Measurements from ENCODE around the gene FANCL.
"Not testable (repeated sequence)": the region's sequence is repeated elsewhere in the genome, so short reads cannot be mapped to it uniquely, and the experiment has no call there.

Gene FANCL

DNA sequence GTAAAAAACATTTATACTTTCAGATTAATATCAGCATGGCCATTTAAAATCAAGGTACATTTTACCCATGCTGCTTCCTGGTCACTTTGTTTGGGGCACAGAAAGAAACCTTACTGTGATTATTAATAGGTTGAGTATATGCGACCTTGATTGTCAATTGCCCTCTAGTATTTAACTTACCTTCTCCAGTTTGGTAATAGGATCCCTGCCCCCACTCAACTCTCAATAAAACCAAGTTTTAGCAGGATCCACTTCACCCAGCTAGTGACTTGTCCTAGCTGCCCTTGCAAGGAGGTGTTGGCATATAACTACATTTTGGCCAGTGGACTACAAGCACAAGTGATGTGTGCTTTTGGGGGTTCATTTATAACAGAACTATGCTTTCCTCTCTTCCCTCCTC, 34.3 kb downstream of the FANCL start:
- DNase-seq (ENCODE audit: low read depth in 4 of 4, low spot score in 1 of 4) = no peak

DNA sequence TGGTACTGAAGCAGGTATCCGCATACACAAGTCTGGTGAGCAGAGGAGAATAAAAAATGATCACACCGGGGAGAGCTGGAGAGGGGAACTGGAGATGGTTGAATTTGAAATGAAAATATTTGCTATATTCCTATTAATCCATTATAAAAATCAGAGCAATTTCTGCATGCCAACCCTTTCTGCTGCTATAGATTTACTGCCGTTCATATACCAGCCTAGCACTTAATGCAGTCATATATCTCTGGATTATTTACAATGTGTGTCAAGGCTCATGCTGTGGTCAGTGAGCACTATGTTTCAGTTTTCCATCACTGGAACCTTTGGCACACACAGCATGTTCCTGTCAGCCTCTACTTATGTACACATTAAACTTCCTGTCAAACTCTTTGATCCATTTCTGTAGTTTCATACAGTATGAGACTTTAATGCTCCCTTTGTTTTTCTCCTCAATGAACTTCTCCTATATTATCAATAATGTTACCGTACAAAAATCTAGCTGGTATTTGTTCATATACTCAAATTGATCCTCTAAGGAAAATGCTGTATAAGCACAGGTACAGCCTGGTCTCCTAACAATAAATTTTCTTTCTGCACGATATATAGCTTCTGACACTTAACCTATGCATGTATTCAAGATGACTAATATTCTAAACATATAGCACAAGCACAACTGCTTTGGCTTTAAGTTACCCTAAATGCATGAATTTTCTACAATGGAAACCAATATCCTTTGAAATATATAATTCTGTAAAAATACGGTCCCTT, 36.7 kb downstream of the FANCL start:
- DNase-seq (ENCODE audit: low read depth in 4 of 4, low spot score in 1 of 4) = no peak

DNA sequence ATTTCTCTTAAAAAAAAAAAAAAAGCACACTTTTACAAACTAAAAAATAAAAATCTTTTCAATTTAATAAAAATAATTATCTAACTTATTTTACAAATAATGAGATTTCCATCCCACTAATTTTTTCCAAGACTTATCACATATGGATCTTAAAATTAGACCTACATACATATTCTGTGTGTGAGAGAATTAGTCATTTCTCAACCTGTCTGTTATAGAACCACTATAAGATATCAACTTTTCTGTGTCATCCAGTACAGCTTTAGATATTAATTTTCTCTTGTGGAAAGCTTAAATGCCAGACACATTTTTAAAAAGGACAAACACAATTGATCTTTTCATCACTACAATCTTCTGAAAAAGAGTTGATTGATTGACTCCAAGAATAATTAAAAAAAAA, 38.1 kb downstream of the FANCL start:
- DNase-seq (ENCODE audit: low read depth in 4 of 4, low spot score in 1 of 4) = no peak

DNA sequence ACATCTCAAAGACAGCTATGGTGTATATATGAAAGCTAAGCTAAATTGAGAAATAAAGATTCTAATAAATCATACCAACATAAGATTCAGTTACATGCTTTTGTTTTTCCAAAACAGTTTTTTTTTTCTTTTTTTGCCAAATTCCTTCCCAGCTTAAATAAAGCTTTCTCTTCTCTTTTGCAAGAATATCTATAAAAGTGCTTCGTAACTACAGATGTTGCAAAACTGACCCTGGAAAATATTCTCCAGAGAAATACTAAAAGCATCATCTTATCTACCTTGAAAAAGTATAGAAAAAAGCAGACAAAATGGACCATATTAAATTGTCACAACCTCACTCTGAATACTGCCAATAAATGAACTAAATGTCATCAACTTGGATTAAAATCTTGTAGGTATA, 38.7 kb downstream of the FANCL start:
- no peak for DNase-seq (ENCODE audit: low read depth in 4 of 4, low spot score in 1 of 4)

DNA sequence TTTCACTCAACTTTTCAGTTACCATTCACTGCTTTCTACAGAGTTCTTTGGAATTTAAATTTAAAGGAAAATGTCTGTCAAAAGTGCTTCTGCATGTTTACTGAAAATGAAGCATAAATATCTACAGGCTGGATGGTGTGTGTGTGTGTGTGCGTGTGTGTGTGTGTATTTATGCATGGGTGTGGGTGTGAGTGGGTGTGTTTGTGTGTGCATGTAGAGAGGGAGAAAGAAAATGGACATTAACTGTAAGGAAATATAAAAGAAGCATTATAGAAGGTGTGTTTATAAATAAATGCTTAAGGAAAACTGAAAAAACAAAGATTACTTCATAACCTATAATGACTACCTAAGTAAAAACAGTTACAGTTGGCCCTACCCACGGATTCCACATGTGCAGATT, 43.2 kb downstream of the FANCL start:
- DNase-seq (ENCODE audit: low read depth in 4 of 4, low spot score in 1 of 4) = no peak

DNA sequence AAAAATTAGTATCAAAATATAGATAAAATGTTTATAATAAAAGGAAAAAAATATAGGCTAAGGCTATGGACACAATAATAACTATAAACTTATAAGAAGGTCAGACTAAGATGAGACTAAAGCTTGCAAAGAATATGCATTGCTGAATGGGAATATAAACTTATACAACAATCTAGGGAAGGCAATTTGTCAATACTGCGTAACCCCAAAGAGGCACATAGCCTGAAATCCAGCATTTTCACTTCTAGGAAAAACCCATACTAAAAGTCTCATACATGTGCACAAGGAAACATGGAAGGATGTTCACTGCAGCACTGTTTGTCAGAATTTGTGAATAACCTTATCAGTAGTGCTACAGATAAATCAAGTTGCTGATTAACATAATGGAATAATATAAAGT, 45.5 kb downstream of the FANCL start:
- DNase-seq (ENCODE audit: low read depth in 4 of 4, low spot score in 1 of 4) = no peak

DNA sequence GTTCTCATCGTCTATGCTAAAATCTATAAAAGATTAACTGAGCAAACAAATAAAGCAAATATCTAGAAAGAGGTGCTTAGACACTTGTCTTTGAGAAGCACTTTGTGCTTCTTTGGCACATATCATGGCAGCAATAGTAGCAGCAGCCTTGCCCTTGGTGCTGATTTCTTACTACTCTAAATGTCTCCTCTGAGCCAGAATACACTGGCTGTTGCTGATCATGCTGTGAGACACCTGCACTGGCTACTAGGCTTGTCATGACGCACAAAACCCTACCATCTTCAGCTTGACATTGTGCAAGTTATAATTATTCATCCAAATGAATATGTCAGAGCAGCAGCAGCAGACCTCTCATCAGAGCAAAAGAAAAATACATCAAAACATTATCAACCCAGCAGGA, 46.7 kb downstream of the FANCL start:
- no peak for DNase-seq (ENCODE audit: low read depth in 4 of 4, low spot score in 1 of 4)

DNA sequence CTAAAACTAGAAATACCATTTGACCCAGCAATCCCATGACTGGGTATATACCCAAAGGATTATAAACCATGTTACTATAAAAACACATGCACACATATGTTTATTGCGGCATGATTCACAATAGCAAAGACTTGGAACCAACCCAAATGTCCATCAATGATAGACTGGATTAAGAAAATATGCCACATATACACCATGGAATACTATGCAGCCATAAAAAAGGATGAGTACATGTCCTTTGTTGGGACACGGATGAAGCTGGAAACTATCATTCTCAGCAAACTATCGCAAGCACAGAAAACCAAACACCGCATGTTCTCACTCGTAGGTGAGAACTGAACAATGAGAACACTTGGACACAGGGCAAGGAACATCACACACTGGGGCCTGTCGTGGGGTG, 54.1 kb downstream of the FANCL start:
- DNase-seq (ENCODE audit: low read depth in 4 of 4, low spot score in 1 of 4) = not testable (repeated sequence)

DNA sequence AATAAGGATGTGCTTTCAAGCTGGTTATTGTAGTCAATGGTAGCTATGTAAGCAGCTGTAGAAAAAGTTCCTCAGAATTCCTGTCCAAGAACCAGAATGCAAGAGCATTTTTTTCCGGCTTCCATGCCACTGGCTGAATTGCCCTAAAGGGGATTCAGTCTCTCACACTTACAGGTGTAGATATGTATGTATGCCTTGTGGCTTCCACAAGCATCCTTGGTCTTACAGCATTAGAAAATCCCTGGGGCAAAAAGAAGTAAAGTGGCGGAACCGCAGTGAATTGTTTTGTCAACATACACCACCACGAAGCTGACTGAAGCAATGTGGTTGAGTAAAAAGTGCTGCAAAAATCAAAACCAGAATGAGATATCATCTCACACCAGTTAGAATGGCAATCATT, 54.6 kb downstream of the FANCL start:
- DNase-seq (ENCODE audit: low read depth in 4 of 4, low spot score in 1 of 4) = no peak

DNA sequence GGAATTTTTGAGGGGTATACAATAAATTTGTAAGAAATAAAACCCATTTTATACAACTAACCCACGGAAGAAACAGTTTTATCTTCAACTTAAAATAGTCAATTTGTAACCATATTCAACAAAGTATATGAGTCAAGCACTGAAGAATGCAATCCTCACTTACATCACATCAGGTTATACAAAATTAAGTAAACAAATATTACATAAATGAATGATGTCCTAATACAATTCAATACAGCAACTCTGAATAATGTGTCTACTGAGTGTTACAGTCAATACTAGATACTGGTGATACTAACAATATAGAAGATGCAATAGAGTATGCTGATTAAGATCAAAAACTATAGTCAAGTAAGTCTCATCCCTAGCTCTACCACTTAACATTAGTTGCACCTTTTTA, 58.6 kb downstream of the FANCL start:
- DNase-seq (ENCODE audit: low read depth in 4 of 4, low spot score in 1 of 4) = no peak

DNA sequence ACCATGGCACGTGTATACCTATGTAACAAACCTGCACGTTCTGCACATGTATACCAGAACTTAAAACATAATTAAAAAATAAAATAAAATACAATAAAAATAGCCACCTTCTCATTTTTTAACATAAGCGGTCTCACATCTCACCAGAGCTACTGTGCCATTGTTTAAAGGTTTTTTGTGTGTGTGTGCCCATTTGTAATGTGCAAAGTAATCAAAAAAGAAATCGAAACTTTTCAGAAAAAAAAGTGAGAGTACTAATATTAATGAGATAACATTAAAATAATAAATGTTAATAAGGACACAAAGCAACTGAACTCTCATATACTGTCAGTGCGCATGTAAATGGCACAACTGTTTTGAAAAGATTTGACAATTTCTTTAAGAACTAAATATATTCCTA, 60.5 kb downstream of the FANCL start:
- no peak for DNase-seq (ENCODE audit: low read depth in 4 of 4, low spot score in 1 of 4)

DNA sequence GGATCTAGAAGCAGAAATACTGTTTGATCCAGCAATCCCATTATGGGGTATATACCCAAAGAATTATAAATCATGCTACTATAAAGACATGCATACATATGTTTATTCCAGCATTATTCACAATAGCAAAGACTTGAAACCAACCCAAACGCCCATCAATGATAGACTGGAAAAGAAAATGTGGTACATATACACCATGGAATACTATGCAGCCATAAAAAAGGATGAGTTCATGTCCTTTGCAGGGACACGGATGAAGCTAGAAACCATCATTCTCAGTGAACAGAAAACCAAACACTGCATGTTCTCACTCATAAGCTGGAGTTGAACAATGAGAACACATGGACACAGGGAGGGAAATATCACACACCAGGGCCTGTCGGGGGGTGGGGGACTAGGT, 61.0 kb downstream of the FANCL start:
- DNase-seq (ENCODE audit: low read depth in 4 of 4, low spot score in 1 of 4) = not testable (repeated sequence)

DNA sequence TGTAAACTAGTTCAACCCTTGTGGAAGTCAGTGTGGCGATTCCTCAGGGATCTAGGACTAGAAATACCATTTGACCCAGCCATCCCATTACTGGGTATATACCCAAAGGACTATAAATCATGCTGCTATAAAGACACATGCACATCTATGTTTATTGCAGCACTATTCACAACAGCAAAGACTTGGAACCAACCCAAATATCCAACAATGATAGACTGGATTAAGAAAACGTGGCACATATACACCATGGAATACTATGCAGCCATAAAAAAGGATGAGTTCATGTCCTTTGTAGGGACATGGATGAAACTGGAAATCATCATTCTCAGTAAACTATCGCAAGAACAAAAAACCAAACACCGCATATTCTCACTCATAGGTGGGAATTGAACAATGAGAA, 63.9 kb downstream of the FANCL start:
- not testable (repeated sequence) for DNase-seq (ENCODE audit: low read depth in 4 of 4, low spot score in 1 of 4)

DNA sequence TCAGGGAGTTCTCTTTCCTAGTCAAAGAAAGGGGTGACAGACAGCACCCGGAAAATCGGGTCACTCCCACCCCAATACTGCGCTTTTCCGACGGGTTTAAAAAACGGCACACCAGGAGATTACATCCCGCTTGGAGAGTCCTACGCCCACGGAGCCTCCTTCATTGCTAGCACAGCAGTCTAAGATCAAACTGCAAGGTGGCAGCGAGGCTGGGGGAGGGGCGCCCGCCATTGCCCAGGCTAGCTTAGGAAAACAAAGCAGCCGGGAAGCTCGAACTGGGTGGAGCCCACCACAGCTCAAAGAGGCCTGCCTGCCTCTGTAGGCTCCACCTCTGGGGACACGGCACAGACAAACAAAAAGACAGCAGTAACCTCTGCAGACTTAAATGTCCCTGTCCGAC, 69.3 kb downstream of the FANCL start:
- DNase-seq (ENCODE audit: low read depth in 4 of 4, low spot score in 1 of 4) = not testable (repeated sequence)

DNA sequence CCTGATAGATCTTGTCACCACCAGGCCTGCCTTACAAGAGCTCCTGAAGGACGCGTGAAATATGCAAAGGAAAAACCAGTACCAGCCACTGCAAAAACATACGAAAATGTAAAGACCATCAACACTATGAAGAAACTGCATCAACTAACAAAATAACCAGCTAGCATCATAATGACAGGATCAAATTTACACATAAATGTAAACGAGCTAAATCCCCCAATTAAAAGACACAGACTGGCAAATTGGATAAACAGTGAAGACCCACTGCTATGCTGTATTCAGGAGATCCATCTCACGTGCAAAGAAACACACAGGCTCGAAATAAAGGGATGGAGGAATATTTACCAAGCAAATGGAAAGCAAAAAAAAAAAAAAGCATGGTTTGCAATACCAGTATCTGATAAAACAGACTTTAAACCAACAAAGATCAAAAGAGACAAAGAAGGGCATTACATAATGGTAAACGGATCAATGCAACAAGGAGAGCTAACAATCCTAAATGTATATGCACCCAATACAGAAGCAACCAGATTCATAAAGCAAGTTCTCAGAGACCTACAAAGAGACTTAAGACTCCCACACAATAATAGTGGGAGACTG, 70.7 kb downstream of the FANCL start:
- DNase-seq (ENCODE audit: low read depth in 4 of 4, low spot score in 1 of 4) = not testable (repeated sequence)

DNA sequence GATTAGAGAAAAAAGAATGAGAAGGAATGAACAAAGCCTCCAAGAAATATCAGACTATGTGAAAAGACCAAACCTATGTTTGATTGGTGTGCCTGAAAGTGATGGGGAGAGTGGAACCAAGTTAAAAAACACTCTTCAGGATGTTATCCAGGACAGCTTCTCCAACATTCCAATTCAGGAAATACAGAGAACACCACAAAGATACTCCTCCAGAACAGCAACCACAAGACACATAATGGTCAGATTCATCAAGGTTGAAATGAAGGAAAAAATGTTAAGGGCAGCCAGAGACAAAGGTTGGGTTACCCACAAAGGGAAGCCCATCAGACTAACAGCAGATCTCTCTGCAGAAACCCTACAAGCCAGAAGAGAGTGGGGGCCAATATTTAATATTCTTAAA, 71.3 kb downstream of the FANCL start:
- DNase-seq (ENCODE audit: low read depth in 4 of 4, low spot score in 1 of 4) = not testable (repeated sequence)

DNA sequence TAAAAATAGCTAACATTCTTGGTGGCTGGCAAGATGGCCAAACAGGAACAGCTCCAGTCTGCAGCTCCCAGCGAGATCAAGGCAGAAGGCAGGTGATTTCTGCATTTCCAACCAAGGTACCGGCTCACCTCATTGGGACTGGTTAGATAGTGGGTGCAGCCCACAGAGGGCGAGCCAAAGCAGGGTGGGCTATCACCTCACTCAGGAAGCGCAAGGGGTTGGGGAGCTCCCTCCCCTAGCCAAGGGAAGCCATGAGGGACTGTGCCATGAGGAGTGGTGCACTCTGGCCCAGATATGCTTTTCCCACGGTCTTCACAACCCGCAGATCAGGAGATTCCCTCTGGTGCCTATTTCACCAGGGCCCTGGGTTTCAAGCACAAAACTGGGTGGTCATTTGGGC, 73.0 kb downstream of the FANCL start:
- not testable (repeated sequence) for DNase-seq (ENCODE audit: low read depth in 4 of 4, low spot score in 1 of 4)

DNA sequence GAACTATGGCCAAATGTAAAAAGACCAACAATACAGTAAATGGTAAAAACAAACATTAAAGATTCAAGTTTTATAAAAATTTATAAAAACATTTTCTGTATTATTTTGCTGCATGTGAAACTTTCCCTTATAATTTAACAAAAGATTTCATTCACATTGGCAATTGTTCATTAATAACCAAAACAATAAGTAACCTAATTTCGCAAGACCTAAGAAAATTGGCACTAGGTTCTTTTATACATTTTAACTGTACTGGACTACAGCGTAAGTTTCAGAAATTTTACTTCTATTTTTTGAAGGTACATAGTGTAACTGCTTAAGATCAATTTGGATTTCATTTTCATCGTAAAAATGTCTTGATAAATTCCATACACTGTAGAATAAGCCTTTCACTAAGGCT, 77.2 kb downstream of the FANCL start:
- no peak for DNase-seq (ENCODE audit: low read depth in 4 of 4, low spot score in 1 of 4)

DNA sequence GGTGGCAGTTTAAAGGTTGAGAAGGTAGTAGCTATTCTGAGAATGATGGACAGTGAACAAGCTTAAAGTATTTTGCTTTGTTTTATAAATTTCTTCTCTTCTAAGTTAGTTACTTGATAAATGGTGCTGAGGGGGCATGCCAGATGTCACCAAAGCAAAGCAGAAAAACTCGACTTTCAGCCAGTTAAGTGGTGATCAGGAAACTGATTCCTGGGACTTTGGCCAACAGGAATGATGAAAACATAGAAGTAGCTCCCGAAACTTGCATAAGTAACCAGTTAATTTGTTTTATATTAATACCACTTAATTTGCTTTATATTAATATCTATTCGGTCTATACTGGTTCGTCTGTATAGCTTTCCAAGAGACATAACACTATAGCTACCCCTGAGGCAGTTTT, 82.6 kb downstream of the FANCL start:
- DNase-seq (ENCODE audit: low read depth in 4 of 4, low spot score in 1 of 4) = no peak

DNA sequence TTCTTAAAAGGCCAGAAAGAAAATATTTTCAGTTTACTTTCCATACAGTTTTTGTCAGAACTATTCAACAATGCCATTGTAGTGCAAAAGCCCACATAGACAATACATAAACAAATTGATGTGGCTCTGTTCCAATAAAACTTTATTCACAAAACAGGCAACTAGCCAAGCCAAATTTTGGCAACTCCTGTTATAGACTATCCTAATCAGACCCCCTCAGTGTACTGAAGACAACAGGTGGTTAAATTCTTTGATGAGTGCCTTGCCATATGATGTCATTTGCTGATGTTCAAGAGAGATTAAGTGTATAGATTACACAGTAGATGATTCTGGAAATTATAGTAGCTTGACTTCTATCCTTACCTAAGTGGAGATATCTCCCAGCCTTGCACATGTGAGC, 83.4 kb downstream of the FANCL start:
- no peak for DNase-seq (ENCODE audit: low read depth in 4 of 4, low spot score in 1 of 4)

DNA sequence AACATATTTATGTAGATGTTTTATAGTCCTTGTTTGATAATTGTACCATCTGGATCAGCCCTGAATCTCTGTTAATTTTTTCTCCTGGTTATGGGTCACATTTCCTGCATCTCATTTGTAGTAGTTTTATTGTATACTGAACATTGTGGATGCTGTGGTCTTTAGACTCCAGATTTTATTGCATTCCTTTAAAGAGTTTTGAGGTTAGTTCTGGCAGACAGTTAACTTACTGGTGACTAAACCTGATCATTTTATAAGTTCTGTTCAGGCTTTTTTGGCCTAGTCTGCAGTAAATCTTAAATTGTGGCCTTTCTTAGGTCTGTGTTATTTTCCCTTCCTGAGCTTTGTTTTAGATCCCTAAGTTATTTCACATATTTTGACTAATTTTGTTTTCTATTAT, 84.3 kb downstream of the FANCL start:
- DNase-seq (ENCODE audit: low read depth in 4 of 4, low spot score in 1 of 4) = no peak

DNA sequence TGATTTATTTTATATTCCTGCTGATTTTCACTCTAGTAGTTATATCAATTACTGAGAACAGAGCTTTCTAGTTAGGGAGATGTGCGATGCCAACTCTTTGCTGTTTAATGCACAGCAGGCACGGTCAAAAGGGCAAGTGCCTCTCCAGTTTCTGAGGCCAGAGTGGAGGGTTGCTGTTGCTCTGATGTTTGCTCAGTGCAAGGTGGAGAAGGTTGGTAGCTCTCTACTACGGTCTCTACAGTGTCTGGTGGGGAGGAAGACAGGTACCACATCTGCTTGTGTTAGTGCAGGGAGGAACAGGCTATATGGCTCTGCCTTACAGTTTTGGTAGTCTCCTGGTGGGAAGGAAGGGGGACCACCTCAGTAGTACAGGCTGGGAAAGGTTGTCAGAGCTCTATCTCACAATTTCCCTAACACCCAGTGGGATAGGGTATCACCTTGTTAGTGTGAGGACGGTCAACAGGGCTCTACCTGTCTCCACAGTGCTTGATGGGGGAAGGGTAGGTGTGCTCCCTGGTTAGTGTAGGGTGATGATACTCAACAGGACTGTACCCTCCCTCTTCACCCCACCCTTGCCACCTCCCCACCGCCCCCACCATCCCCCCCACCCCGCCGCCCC, 85.9 kb downstream of the FANCL start:
- no peak for DNase-seq (ENCODE audit: low read depth in 4 of 4, low spot score in 1 of 4)

DNA sequence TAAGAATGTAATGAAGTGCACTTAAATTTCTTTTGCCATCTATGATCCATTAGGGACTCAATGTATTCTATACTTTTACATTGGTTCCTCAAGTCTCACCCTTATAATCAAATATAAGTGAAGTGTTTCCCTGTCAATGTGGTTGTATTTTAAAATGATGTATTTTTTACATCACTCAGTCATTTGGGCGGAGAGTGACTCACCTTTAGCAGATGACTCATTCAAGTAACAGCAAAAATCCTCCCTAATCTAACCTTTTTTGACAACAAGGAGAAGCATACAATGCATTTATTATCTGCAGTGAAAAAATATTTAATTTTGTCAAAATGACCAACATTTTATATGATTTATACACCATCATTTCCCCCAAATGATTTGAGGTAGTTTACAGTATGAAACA, 94.4 kb downstream of the FANCL start:
- no peak for DNase-seq (ENCODE audit: low read depth in 4 of 4, low spot score in 1 of 4)
